Panc1 (cell line): ENCODE data around the gene ZNF800. TPM values are rescaled to one million over a fixed set of nuclear protein-coding genes. Genes with fewer than 3 reads are reported as not detected.

ENCODE experiments used
- ATAC-seq: fragments of 200-7000 bp; cut with Tn5 transposase; 2 replicates; pipeline ENCODE4 v1.9.1; 2020; ENCODE audit warnings: mild to moderate bottlenecking, moderate library complexity
- BruUV-seq: library from RNA; stranded (reverse); fragments of 400-500 nt; replicated peaks from 2 replicates; lab custom pipeline; 2021; lab: Mats Ljungman, UMichigan
- CTCF ChIA-PET: fragments of 300-600 bp; sonication (Branson Sonifier 250); formaldehyde crosslinking; loops from one replicate; lab custom pipeline; 2022; ENCODE audit warnings: antibody characterized with exemption; lab: Charles Lee
- POLR2A ChIA-PET: fragments of 300-600 bp; sonication (Branson Sonifier 250); formaldehyde crosslinking; loops from one replicate; lab custom pipeline; 2022; ENCODE audit warnings: antibody characterized with exemption; lab: Charles Lee
- DNase-seq: peaks from one replicate; pipeline ENCODE4 v3.0.0-alpha.2; 2010; ENCODE audit warnings: low read depth, low spot score
- H3K27ac ChIP-seq: 2 replicates; pipeline ENCODE4 v1.5.1; 2011; ENCODE audit warnings: mild to moderate bottlenecking, low read length, inconsistent platforms
- H3K27me3 ChIP-seq: fragments of 200-500 bp; sonication (Bioruptor generic); 2 replicates; pipeline ENCODE4 v1.6.0; 2014; ENCODE audit warnings: low read length, inconsistent platforms; ENCODE audit not compliant: control insufficient read depth, insufficient read depth
- H3K36me3 ChIP-seq: fragments of 200-500 bp; sonication (Bioruptor generic); 2 replicates; pipeline ENCODE4 v1.5.1; 2014; ENCODE audit warnings: inconsistent platforms, mild to moderate bottlenecking, low read length, moderate library complexity; ENCODE audit not compliant: control insufficient read depth, insufficient read depth
- H3K4me1 ChIP-seq: 2 replicates; pipeline ENCODE4 v1.5.1; 2011; ENCODE audit warnings: inconsistent platforms, mild to moderate bottlenecking, low read length, moderate library complexity; ENCODE audit not compliant: control insufficient read depth, insufficient read depth
- H3K4me3 ChIP-seq, 2 experiments: 2 replicates each; pipeline ENCODE4 v1.5.1; 2011 to 2012; ENCODE audit warnings: low read depth in 2 of 2, low read length in 2 of 2, mild to moderate bottlenecking in 2 of 2, inconsistent platforms in 1 of 2, moderate library complexity in 1 of 2
- H3K9me3 ChIP-seq: fragments of 200-500 bp; sonication (Bioruptor generic); 2 replicates; pipeline ENCODE4 v1.5.1; 2014; ENCODE audit warnings: low read depth, mild to moderate bottlenecking, inconsistent platforms, low read length, moderate library complexity; ENCODE audit not compliant: control insufficient read depth, insufficient read depth
- POLR2AphosphoS5 ChIP-seq: IDR thresholded peaks from 2 replicates; pipeline ENCODE4 v1.6.1; 2012; ENCODE audit warnings: mild to moderate bottlenecking, low read depth, low read length, moderate library complexity
- SIN3A ChIP-seq: IDR thresholded peaks from 2 replicates; pipeline ENCODE4 v1.6.1; 2012; ENCODE audit warnings: low read depth, mild to moderate bottlenecking, low read length, moderate library complexity, borderline replicate concordance; ENCODE audit not compliant: insufficient read depth
- TCF7L2 ChIP-seq: IDR thresholded peaks from 2 replicates; pipeline ENCODE4 v1.6.1; 2011; ENCODE audit warnings: mild to moderate bottlenecking, low read depth, low read length, inconsistent platforms
- in situ Hi-C: cut with HindIII; loops from 2 replicates; pipeline ENCODE4 v1.10.0; 2016; ENCODE audit warnings: low sequenced_read_pairs, low pct_unique_long_range_greater_than_20kb
- intact Hi-C: fragments of 100-400 bp; cut with micrococcal nuclease; formaldehyde crosslinking; loops from one replicate; pipeline ENCODE4 v1.10.0; 2022; ENCODE audit not compliant: unreplicated experiment
- total RNA-seq: library from RNA; stranded (reverse); gene quantifications from one replicate; pipeline ENCODE4 v1.2.1, GENCODE V29; 2021; ENCODE audit not compliant: unreplicated experiment
- TF ChIP-seq, protein P1 (sequence below): fragments of 450-650 bp; IDR thresholded peaks from 2 replicates; pipeline ENCODE4 v1.5.1; 2017; ENCODE audit warnings: mild to moderate bottlenecking
- TF ChIP-seq, protein P2 (sequence below), 2 experiments: IDR thresholded peaks; 2 replicates each; pipeline ENCODE4 v1.6.1; 2011 to 2012; ENCODE audit warnings: low read depth in 2 of 2, control low read depth in 1 of 2, low read length in 1 of 2, mild to moderate bottlenecking in 1 of 2, moderate library complexity in 1 of 2; ENCODE audit not compliant: insufficient read depth in 1 of 2

ZNF800 gene
- total RNA-seq, 1 experiment from 2014 or later = 26.0 TPM

DNA sequence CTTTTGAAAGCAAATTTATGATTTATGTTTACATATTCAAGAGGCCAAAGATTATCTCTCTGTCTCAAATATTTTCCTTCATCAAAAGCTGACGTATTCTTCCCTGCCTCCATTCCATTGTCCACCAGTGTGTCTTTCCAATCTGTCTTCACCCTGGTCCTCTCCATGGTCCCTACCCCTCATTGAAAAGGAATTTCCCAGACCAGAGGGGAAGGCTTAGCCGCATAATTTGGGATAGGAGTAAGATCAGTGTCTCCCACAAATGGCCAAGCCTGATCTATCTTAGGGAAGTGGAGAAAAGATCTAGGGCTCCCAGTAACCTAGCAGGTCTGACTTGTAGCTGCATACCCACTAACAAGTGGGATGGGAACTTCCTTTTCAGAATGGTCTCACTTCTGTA lies 46.3 kb upstream of the ZNF800 start:
- DNase-seq = no peak
- CTCF ChIA-PET = no interaction called here
- no peak overlapping the region for H3K4me3 ChIP-seq
- H3K9me3 ChIP-seq = no peaks in the 10 kb centered on the region
- in situ Hi-C loops (no loop called here), intact Hi-C loops (no loop called here)
- no peak for TF ChIP-seq TCF7L2
- TF ChIP-seq, protein P1, sequence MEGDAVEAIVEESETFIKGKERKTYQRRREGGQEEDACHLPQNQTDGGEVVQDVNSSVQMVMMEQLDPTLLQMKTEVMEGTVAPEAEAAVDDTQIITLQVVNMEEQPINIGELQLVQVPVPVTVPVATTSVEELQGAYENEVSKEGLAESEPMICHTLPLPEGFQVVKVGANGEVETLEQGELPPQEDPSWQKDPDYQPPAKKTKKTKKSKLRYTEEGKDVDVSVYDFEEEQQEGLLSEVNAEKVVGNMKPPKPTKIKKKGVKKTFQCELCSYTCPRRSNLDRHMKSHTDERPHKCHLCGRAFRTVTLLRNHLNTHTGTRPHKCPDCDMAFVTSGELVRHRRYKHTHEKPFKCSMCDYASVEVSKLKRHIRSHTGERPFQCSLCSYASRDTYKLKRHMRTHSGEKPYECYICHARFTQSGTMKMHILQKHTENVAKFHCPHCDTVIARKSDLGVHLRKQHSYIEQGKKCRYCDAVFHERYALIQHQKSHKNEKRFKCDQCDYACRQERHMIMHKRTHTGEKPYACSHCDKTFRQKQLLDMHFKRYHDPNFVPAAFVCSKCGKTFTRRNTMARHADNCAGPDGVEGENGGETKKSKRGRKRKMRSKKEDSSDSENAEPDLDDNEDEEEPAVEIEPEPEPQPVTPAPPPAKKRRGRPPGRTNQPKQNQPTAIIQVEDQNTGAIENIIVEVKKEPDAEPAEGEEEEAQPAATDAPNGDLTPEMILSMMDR = no peak
- no peak for TF ChIP-seq POLR2AphosphoS5
- TF ChIP-seq, protein P2, sequence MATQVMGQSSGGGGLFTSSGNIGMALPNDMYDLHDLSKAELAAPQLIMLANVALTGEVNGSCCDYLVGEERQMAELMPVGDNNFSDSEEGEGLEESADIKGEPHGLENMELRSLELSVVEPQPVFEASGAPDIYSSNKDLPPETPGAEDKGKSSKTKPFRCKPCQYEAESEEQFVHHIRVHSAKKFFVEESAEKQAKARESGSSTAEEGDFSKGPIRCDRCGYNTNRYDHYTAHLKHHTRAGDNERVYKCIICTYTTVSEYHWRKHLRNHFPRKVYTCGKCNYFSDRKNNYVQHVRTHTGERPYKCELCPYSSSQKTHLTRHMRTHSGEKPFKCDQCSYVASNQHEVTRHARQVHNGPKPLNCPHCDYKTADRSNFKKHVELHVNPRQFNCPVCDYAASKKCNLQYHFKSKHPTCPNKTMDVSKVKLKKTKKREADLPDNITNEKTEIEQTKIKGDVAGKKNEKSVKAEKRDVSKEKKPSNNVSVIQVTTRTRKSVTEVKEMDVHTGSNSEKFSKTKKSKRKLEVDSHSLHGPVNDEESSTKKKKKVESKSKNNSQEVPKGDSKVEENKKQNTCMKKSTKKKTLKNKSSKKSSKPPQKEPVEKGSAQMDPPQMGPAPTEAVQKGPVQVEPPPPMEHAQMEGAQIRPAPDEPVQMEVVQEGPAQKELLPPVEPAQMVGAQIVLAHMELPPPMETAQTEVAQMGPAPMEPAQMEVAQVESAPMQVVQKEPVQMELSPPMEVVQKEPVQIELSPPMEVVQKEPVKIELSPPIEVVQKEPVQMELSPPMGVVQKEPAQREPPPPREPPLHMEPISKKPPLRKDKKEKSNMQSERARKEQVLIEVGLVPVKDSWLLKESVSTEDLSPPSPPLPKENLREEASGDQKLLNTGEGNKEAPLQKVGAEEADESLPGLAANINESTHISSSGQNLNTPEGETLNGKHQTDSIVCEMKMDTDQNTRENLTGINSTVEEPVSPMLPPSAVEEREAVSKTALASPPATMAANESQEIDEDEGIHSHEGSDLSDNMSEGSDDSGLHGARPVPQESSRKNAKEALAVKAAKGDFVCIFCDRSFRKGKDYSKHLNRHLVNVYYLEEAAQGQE (IDR thresholded peaks at IDR 0.05; ENCODE audit: insufficient read depth in 1 of 2, low read depth in 2 of 2, low read length in 1 of 2) = no peak
- TF ChIP-seq SIN3A = no peak
- no TSS peak for BruUV-seq
- H3K36me3 ChIP-seq = no peaks in the 10 kb centered on the region
- H3K27ac ChIP-seq = no peak overlapping the region
- POLR2A ChIA-PET = no interaction called here
- no peaks in the 10 kb centered on the region for H3K4me1 ChIP-seq
- peaks cover 3% of the 10 kb centered on the region; the same call in 1 of the 2 replicates for H3K27me3 ChIP-seq
- ATAC-seq = no peak

GRCh38 chr7:127437837-127438236 lies 45.3 kb upstream of the ZNF800 start:
- Histone ChIP-seq H3K36me3 (no peaks in the 10 kb centered on the region), H3K4me3 (no peak overlapping the region), H3K27ac (no peak overlapping the region), H3K4me1 (no peaks in the 10 kb centered on the region), H3K27me3 (peaks cover 3% of the 10 kb centered on the region; the same call in 1 of the 2 replicates), H3K9me3 (no peaks in the 10 kb centered on the region)
- DNase-seq (no peak), ATAC-seq (no peak; the same call in 1 of the 2 replicates)
- TF ChIP-seq, protein P1 = no peak
- BruUV-seq = no TSS peak
- in situ Hi-C loops (no loop called here), intact Hi-C loops (no loop called here)
- ChIA-PET CTCF (no interaction called here), POLR2A (no interaction called here)
